Adrenal gland (tissue), 12 donors: Measurements from ENCODE around the gene GNAO1. TPM values are rescaled to one million over a fixed set of nuclear protein-coding genes. Genes with fewer than 3 reads are reported as not detected.

ENCODE experiments used
- DNase-seq, 7 donors: peaks; one replicate each; pipeline ENCODE4 v3.0.0-alpha.2; 2019 to 2020
- H3K27ac ChIP-seq, 5 donors: fragments of 200-600 bp; sonication (generic) in 4 of 5; 1 replicate in 3 of 5; 2 replicates in 2 of 5; pipeline versions ENCODE4 v1.5.1 to v1.8.0; 2016 to 2020; ENCODE audit warnings: mild to moderate bottlenecking in 1 of 5
- H3K27me3 ChIP-seq: fragments of 200-600 bp; 2 replicates; pipeline ENCODE4 v1.8.0; 2021
- H3K36me3 ChIP-seq, 2 donors: fragments of 200-600 bp; replicated peaks in 1 of 2; 1 replicate in 1 of 2; 2 replicates in 1 of 2; pipeline versions ENCODE4 v1.5.1 to v1.8.0; 2018 to 2022
- H3K4me1 ChIP-seq, 2 donors: fragments of 200-600 bp; replicated peaks in 1 of 2; 1 replicate in 1 of 2; 2 replicates in 1 of 2; pipeline versions ENCODE4 v1.5.1 to v1.8.0; 2018 to 2021
- H3K4me3 ChIP-seq, 4 donors: fragments of 200-600 bp; sonication (generic) in 3 of 4; one replicate each; pipeline ENCODE4 v1.5.1; 2016 to 2018
- H3K9me3 ChIP-seq, 3 donors: fragments of 200-600 bp; sonication (generic) in 1 of 3; replicated peaks in 1 of 3; 1 replicate in 2 of 3; 2 replicates in 1 of 3; pipeline versions ENCODE4 v1.5.1 to v1.8.0; 2016 to 2021
- POLR2A ChIP-seq, 2 donors: fragments of 450-650 bp; IDR thresholded peaks; one replicate each; pipeline ENCODE4 v1.6.1; 2017; ENCODE audit warnings: antibody characterized with exemption in 2 of 2, mild to moderate bottlenecking in 2 of 2, moderate library complexity in 1 of 2
- WGBS, 4 donors: extraction: QIAGEN DNeasy Blood & Tissue Kit in 2 of 4; methylation state at CpG; one replicate each; pipeline versions ENCODE4 v1.1.5 to v1.1.7; 2013 to 2017; 5-methylcytosine and 5-hydroxymethylcytosine counted together
- intact Hi-C, 2 donors: fragments of 100-400 bp; cut with DNase I; formaldehyde crosslinking; loops; one replicate each; pipeline versions ENCODE4 v1.14.1 to v1.15.0; 2022 to 2023
- microRNA-seq, 3 donors: library from miRNA; unstranded; fragments of <30 nt; microRNA quantifications; one replicate each; pipeline ENCODE4, GENCODE V29; 2017 to 2020
- polyA plus RNA-seq, 3 donors: library from polyadenylated mRNA; stranded (reverse); fragments of 200-250 nt in 2 of 3; fragments of 350-450 nt in 1 of 3; fragmentation: Illumina TruSeq in 1 of 3; extraction: RNeasy Lipid Tissue Mini Kit (QIAGEN cat#74804) in 1 of 3; gene quantifications; one replicate each; pipeline ENCODE4 v1.2.3, GENCODE V29; 2013 to 2014
- small RNA-seq, 2 donors: library from RNA; depleted of rRNA; stranded (forward); fragments of <200 nt; gene quantifications; one replicate each; pipeline ENCODE3, GENCODE V24; 2016
- total RNA-seq, 9 donors: library from RNA; depleted of rRNA in 4 of 9; stranded (reverse); fragments of >200 nt in 4 of 9; fragments of 120-200 nt in 1 of 9; fragmentation: NEBNext Ultra II Directional in 1 of 9; extraction: Animal tissue kit (Norgen Biotek cat#: 25700) in 1 of 9; gene quantifications; one replicate each; pipeline versions ENCODE4 v1.1.0 to v1.2.4, GENCODE V29; 2013 to 2023
- TF ChIP-seq, protein P1 (sequence below), 6 experiments: fragments of 450-650 bp in 4 of 6; fragments of 200-600 bp in 2 of 6; sonication (generic) in 1 of 6; IDR thresholded peaks; 1 replicate in 5 of 6; 2 replicates in 1 of 6; pipeline versions ENCODE4 v1.5.1 to v1.8.0; 2016 to 2021; ENCODE audit warnings: antibody characterized with exemption in 6 of 6, mild to moderate bottlenecking in 2 of 6, moderate library complexity in 1 of 6
- donor health status: healthy with polysubstance abuse.
- donor health status: Bipolar disorder and iron deficiency.
- donor health status: DM: yes; HTN: yes; CAD: no.
- donor health status: DM: no; HTN: no; CAD: no.
- donor health status: DM: no; HTN: no; CAD: no.
- donor health status: DM: yes; HTN: yes; CAD: no.

The GNAO1 gene
- total and polyA plus RNA-seq, 12 donors, result 1.8 to 36.6 (median 5.9) TPM

DNA sequence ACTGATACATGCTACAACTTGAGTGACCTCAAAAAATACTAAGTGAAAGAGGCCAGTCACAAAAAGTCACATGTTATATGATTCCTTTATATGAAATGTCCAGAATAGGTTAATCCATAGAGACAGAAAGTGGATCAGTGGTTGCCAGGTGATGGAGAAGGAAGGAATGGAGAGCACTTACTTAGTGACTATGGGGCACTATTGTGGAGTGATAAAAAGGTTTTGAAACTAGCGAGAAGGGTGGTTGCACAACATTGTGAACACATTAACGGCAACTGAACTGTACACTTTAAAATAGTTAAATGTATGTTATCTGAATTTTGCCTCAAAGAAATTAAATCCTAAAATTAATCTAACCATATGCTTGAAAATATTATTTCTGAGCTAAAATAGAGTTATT is 208.2 kb downstream of the GNAO1 start:
- Histone ChIP-seq H3K9me3 (no peaks in the 10 kb centered on the region), H3K27ac (no peak overlapping the region), H3K4me3 (no peak overlapping the region), H3K27me3 (no peaks in the 10 kb centered on the region), H3K36me3 (peaks cover 6 to 36% of the 10 kb centered on the region in 2 donors), H3K4me1 (no peaks in the 10 kb centered on the region)
- TF ChIP-seq, protein P1, sequence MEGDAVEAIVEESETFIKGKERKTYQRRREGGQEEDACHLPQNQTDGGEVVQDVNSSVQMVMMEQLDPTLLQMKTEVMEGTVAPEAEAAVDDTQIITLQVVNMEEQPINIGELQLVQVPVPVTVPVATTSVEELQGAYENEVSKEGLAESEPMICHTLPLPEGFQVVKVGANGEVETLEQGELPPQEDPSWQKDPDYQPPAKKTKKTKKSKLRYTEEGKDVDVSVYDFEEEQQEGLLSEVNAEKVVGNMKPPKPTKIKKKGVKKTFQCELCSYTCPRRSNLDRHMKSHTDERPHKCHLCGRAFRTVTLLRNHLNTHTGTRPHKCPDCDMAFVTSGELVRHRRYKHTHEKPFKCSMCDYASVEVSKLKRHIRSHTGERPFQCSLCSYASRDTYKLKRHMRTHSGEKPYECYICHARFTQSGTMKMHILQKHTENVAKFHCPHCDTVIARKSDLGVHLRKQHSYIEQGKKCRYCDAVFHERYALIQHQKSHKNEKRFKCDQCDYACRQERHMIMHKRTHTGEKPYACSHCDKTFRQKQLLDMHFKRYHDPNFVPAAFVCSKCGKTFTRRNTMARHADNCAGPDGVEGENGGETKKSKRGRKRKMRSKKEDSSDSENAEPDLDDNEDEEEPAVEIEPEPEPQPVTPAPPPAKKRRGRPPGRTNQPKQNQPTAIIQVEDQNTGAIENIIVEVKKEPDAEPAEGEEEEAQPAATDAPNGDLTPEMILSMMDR (IDR thresholded peaks at IDR 0.05), result no peak
- TF ChIP-seq POLR2A (IDR thresholded peaks at IDR 0.05), result no peak
- no peak for DNase-seq
- WGBS, 4 donors, result 85 to 91% (median 88%) methylated on average over 2 of the region's 2 CpGs
- intact Hi-C loops, result no loop called here

DNA sequence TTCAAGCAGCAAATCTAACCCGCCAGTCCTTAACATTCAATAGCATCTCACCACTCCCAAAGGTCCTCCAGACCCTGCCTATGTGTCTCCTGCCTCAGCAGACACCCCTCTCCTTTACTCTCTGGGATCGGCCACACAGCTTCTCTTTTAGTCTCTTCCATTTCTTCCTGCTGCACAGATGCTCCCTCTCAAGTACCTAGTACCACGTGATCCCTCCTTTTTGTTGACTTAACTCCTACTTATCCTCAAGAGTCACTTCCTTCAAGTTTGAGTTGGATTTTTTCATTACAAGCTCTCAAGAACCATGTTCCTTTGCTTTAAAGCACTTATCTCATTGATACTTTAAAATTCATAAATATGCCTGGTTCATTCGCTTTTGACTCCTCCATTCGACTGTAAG is 209.2 kb downstream of the GNAO1 start:
- intact Hi-C loops, result no loop called here
- H3K36me3 ChIP-seq, result peaks cover 6 to 44% of the 10 kb centered on the region in 2 donors
- no peaks in the 10 kb centered on the region for H3K27me3 ChIP-seq
- TF ChIP-seq, protein P1 (IDR thresholded peaks at IDR 0.05), result no peak
- no peak for TF ChIP-seq POLR2A (IDR thresholded peaks at IDR 0.05)
- H3K27ac ChIP-seq, result no peak overlapping the region
- H3K4me1 ChIP-seq, result no peaks in the 10 kb centered on the region
- 78 to 93% (median 83%) methylated on average over 5 of the region's 5 CpGs for WGBS, 4 donors
- H3K9me3 ChIP-seq, result no peaks in the 10 kb centered on the region
- H3K4me3 ChIP-seq, result no peak overlapping the region
- no peak for DNase-seq

DNA sequence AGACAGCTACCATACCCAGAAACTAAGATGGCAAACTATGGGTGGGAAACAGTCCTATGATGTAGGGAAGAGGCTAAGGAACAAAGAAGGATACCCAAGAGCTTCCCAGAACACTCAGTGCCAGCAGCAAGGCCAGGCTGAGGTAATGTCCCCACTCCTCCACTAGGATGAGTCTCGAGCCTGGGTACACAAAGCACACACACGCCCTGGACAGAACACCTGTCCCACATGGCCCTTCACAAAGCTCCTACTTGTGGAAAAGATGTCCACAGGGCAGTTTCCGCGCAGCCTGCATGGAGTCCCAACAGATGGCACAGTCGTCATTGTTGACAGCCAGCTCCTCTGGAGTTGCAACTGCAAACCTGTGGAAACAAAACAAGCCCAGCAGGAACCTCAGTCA is 210.2 kb downstream of the GNAO1 start:
- Histone ChIP-seq H3K4me1 (no peaks in the 10 kb centered on the region), H3K36me3 (peaks cover 6 to 46% of the 10 kb centered on the region in 2 donors), H3K27ac (no peak overlapping the region), H3K9me3 (no peaks in the 10 kb centered on the region), H3K4me3 (no peak overlapping the region), H3K27me3 (no peaks in the 10 kb centered on the region)
- 69 to 91% (median 88%) methylated on average over 2 to 5 of the region's 5 CpGs for WGBS, 4 donors
- intact Hi-C loops, result no loop called here
- peak in 1 of 7 donors; percentile 15 for DNase-seq
- TF ChIP-seq, protein P1 (IDR thresholded peaks at IDR 0.05), result peak in 4 of 6 experiments; percentile 11 to 19 (median 14)
- TF ChIP-seq POLR2A (IDR thresholded peaks at IDR 0.05), result no peak

DNA sequence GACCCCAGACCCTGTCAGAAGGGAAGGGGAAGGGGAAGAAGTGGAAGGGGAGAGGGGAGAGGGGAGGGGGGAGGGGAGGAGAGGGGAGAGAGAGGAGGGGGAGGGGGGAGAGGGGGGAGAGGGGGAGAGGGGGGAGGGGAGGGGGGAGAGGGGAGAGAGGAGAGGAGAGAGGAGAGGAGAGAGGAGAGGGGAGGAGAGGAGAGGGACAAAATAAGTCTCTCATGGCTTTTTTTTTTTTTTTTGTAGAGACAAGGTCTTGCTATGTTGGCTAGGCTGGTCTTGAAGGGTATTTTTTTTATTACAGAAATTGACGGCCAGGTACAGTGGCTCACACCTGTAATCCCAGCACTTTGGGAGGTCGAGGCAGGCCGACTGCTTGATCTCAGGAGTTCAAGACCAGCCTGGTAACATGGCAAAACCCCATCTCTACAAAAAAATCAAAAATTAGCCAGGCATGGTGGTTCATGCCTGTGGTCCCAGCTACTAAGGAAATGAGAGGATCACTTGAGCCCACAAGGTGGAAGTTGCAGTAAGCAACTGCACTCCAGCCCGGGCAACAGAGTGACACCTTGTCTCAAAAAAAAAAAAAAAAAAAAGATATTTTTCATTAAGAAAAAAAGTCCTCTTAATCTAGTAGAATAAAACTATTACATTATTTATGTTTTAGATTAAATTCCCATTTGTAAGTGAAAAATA is 214.8 kb downstream of the GNAO1 start:
- H3K4me3 ChIP-seq, result no peak overlapping the region
- peaks cover 6 to 63% of the 10 kb centered on the region in 2 donors for H3K36me3 ChIP-seq
- no peak overlapping the region for H3K27ac ChIP-seq
- TF ChIP-seq, protein P1 (IDR thresholded peaks at IDR 0.05), result no peak
- no peak for TF ChIP-seq POLR2A (IDR thresholded peaks at IDR 0.05)
- H3K27me3 ChIP-seq, result no peaks in the 10 kb centered on the region
- no peak for DNase-seq
- no peaks in the 10 kb centered on the region for H3K9me3 ChIP-seq
- intact Hi-C loops, result no loop called here
- no peaks in the 10 kb centered on the region for H3K4me1 ChIP-seq
- 63 to 89% (median 75%) methylated on average over 4 of the region's 4 CpGs for WGBS, 4 donors

Small RNA genes lying within 50 kb of the gene (microRNA-seq; reads per million reads assigned to microRNA genes)
- gene MIR3935, result 0 reads per million in 3 donors

Small RNA genes lying within 50 kb of the gene (small RNA-seq; reads per million reads assigned to genes)
- 0 reads per million in 2 donors for gene MIR3935

Other genes starting within 250 kb of the GNAO1 start
- 100 to 1,000 TPM; 165 to 346 (median 226) TPM for gene AMFR, start 234.1 kb downstream of the GNAO1 start, total RNA-seq
- 100 to 1,000 TPM in 1 of 3 donors, 10 to 100 TPM in 2; 40.3 to 117 (median 72.2) TPM for gene AMFR, start 234.1 kb downstream of the GNAO1 start, polyA plus RNA-seq